K562 (cell line): ENCODE data around the gene OARD1.

Experiments
- ATF3 ChIP-seq, 2 experiments: fragments of 450-650 bp in 1 of 2; sonication (generic) in 1 of 2; formaldehyde crosslinking in 1 of 2; IDR thresholded peaks in 1 of 2; conservative IDR thresholded peaks in 1 of 2; 2 replicates each; pipeline versions ENCODE4 v1.6.1 to v1.8.1; 2016 to 2023; ENCODE audit warnings: mild to moderate bottlenecking in 2 of 2, moderate library complexity in 2 of 2, inconsistent platforms in 1 of 2, missing genetic modification reagents in 1 of 2
- BHLHE40 ChIP-seq: IDR thresholded peaks from 2 replicates; pipeline ENCODE4 v1.6.1; 2011; ENCODE audit warnings: low read length, improper control_type of control experiment
- KLF6 ChIP-seq: fragments of 250-450 bp; sonication (Bioruptor Pico); IDR thresholded peaks from 2 replicates; pipeline ENCODE4 v1.4.0; 2020; ENCODE audit warnings: mild to moderate bottlenecking, moderate library complexity, borderline replicate concordance
- NFRKB ChIP-seq: fragments of 450-650 bp; IDR thresholded peaks from 2 replicates; pipeline ENCODE4 v1.6.1; 2016; ENCODE audit warnings: low read depth
- RCOR1 ChIP-seq, 2 experiments: IDR thresholded peaks; 2 replicates each; pipeline ENCODE4 v1.6.1; 2012; ENCODE audit warnings: low read depth in 2 of 2, low read length in 2 of 2, borderline replicate concordance in 1 of 2, improper control_type of control experiment in 1 of 2
- ZNF184 ChIP-seq: sonication (generic); formaldehyde crosslinking; IDR thresholded peaks from 2 replicates; pipeline ENCODE4 v1.5.0; 2020; ENCODE audit warnings: missing genetic modification reagents
- ZNF253 ChIP-seq: fragments of 250-450 bp; sonication (Bioruptor Pico); conservative IDR thresholded peaks from 2 replicates; pipeline ENCODE4 v1.6.1; 2021; ENCODE audit warnings: mild to moderate bottlenecking
- TF ChIP-seq, protein P1 (sequence below), 3 experiments: IDR thresholded peaks in 2 of 3; conservative IDR thresholded peaks in 1 of 3; 2 replicates each; pipeline ENCODE4 v1.5.1; 2011 to 2012; ENCODE audit warnings: low read length in 3 of 3, mild to moderate bottlenecking in 3 of 3, control low read depth in 2 of 3, improper control_type of control experiment in 1 of 3, inconsistent platforms in 1 of 3, low read depth in 1 of 3, mixed read lengths in 1 of 3, moderate library complexity in 1 of 3; ENCODE audit not compliant: insufficient read depth in 2 of 3

DNA sequence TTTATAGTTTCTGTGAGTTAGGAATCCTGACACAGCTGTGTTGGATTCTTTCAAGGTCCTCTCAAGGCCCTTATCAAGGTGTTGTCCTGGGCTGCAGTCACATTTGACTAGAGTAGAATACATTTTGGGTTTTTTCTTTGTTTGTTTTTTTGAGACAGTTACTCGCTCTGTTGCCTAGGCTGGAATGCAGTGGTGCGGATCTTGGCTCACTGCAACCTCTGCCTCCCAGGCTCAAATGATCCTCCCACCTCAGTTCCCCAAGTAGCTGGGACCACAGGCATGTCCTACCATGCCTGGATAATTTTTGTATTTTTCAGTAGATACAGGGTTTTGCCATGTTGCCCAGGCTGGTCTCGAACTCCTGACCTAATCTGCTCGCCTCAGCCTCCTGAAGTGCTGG lies 16.3 kb upstream of the OARD1 start:
- TF ChIP-seq BHLHE40 (no peak), NFRKB (no peak), RCOR1 (IDR thresholded peaks at IDR 0.05; ENCODE audit: borderline replicate concordance in 1 of 2, low read depth in 2 of 2, low read length in 2 of 2) (no peak), ATF3 (IDR thresholded peaks at IDR 0.05) (no peak), ATF3 (CRISPR knock-in tag; conservative IDR thresholded peaks at IDR 0.05) (no peak), ZNF253 (CRISPR knock-in tag) (no peak), KLF6 (CRISPR knock-in tag) (no peak), ZNF184 (CRISPR knock-in tag) (no peak)
- TF ChIP-seq, protein P1, sequence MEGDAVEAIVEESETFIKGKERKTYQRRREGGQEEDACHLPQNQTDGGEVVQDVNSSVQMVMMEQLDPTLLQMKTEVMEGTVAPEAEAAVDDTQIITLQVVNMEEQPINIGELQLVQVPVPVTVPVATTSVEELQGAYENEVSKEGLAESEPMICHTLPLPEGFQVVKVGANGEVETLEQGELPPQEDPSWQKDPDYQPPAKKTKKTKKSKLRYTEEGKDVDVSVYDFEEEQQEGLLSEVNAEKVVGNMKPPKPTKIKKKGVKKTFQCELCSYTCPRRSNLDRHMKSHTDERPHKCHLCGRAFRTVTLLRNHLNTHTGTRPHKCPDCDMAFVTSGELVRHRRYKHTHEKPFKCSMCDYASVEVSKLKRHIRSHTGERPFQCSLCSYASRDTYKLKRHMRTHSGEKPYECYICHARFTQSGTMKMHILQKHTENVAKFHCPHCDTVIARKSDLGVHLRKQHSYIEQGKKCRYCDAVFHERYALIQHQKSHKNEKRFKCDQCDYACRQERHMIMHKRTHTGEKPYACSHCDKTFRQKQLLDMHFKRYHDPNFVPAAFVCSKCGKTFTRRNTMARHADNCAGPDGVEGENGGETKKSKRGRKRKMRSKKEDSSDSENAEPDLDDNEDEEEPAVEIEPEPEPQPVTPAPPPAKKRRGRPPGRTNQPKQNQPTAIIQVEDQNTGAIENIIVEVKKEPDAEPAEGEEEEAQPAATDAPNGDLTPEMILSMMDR (IDR thresholded peaks at IDR 0.05 in 2 of 3, conservative IDR thresholded peaks at IDR 0.05 in 1 of 3; ENCODE audit: insufficient read depth in 2 of 3, low read depth in 1 of 3, low read length in 3 of 3), result no peak
